CD4-positive, CD25-positive, alpha-beta regulatory T cell (primary cell): ENCODE measurements around the gene SOX5. TPM values are rescaled to one million over a fixed set of nuclear protein-coding genes. Genes with fewer than 3 reads are reported as not detected.
"Not testable (repeated sequence)": the region's sequence is repeated elsewhere in the genome, so short reads cannot be mapped to it uniquely, and the experiment has no call there.

Experiments used
- ATAC-seq, 2 donors: fragments of 150-1000 bp; cut with Tn5 transposase; one replicate each; pipeline ENCODE4 v1.10.0; 2021; ENCODE audit warnings: low read depth in 2 of 2, moderate number of reproducible peaks in 2 of 2, moderate library complexity in 1 of 2
- DNase-seq, 3 donors: peaks; one replicate each; pipeline versions ENCODE4 v3.0.0 to v3.0.0-alpha.2; 2012 to 2022; ENCODE audit warnings: mixed read lengths in 1 of 3
- H3K27ac ChIP-seq: one replicate; pipeline ENCODE4 v1.7.0; 2013; ENCODE audit warnings: mild to moderate bottlenecking, low read length; ENCODE audit not compliant: insufficient read depth, poor library complexity, severe bottlenecking
- H3K27me3 ChIP-seq: one replicate; pipeline ENCODE4 v1.7.0; 2013; ENCODE audit warnings: low read length; ENCODE audit not compliant: control insufficient read depth, insufficient read depth
- H3K36me3 ChIP-seq: one replicate; pipeline ENCODE4 v1.7.0; 2013; ENCODE audit warnings: mild to moderate bottlenecking, low read length, moderate library complexity; ENCODE audit not compliant: control insufficient read depth, insufficient read depth
- H3K4me1 ChIP-seq: 2 replicates; pipeline ENCODE4 v1.7.0; 2013; ENCODE audit warnings: mild to moderate bottlenecking, low read length; ENCODE audit not compliant: insufficient read depth, control insufficient read depth, poor library complexity, severe bottlenecking
- H3K4me3 ChIP-seq: one replicate; pipeline ENCODE4 v1.7.0; 2013; ENCODE audit warnings: low read depth, mild to moderate bottlenecking, low read length, moderate library complexity
- H3K9me3 ChIP-seq, 2 experiments: 1 replicate in 1 of 2; 2 replicates in 1 of 2; pipeline ENCODE4 v1.7.0; 2013; ENCODE audit warnings: low read length in 2 of 2, mild to moderate bottlenecking in 1 of 2, moderate library complexity in 1 of 2; ENCODE audit not compliant: control insufficient read depth in 2 of 2
- H3K27ac Mint-ChIP-seq, 3 donors: one replicate each; pipeline ENCODE4 v1.8.0; 2020 to 2022; ENCODE audit warnings: mild to moderate bottlenecking in 3 of 3, mixed read lengths in 3 of 3, moderate library complexity in 2 of 3
- H3K27me3 Mint-ChIP-seq: one replicate; pipeline ENCODE4 v1.8.0; 2022; ENCODE audit warnings: mild to moderate bottlenecking, mixed read lengths
- H3K36me3 Mint-ChIP-seq: one replicate; pipeline ENCODE4 v1.8.0; 2020; ENCODE audit warnings: mixed read lengths
- H3K4me1 Mint-ChIP-seq, 4 donors: one replicate each; pipeline ENCODE4 v1.8.0; 2020 to 2022; ENCODE audit warnings: mixed read lengths in 4 of 4, mild to moderate bottlenecking in 1 of 4
- H3K4me3 Mint-ChIP-seq, 4 donors: one replicate each; pipeline ENCODE4 v1.8.0; 2020 to 2022; ENCODE audit warnings: mild to moderate bottlenecking in 4 of 4, mixed read lengths in 4 of 4, moderate library complexity in 3 of 4
- H3K9me3 Mint-ChIP-seq, 7 donors: one replicate each; pipeline ENCODE4 v1.8.0; 2020 to 2022; ENCODE audit warnings: mixed read lengths in 7 of 7, mild to moderate bottlenecking in 3 of 7, moderate library complexity in 2 of 7
- polyA plus RNA-seq, 4 donors: library from polyadenylated mRNA; unstranded; fragments of 300-500 nt; fragmentation: Illumina TruSeq; gene quantifications; one replicate each; pipeline ENCODE4 v1.2.3, GENCODE V29; 2021
- total RNA-seq: library from RNA; stranded (reverse); gene quantifications from one replicate; pipeline ENCODE4 v1.2.3, GENCODE V29; 2022

SOX5 gene
- total and polyA plus RNA-seq, 5 donors from 2014 or later, result not detected

GRCh38 chr12:23726646-23727045 lies 222.8 kb downstream of the SOX5 start:
- no peaks in the 10 kb centered on the region for H3K4me1 ChIP-seq
- H3K27me3 ChIP-seq, result no peaks in the 10 kb centered on the region
- H3K9me3 ChIP-seq, result no peaks in the 10 kb centered on the region
- H3K4me1 Mint-ChIP-seq, result no peaks in the 10 kb centered on the region
- H3K4me3 ChIP-seq, result no peak overlapping the region
- no peaks in the 10 kb centered on the region for H3K27me3 Mint-ChIP-seq
- no peaks in the 10 kb centered on the region for H3K36me3 Mint-ChIP-seq
- H3K4me3 Mint-ChIP-seq, result no peak overlapping the region
- ATAC-seq, result no peak
- no peaks in the 10 kb centered on the region for H3K36me3 ChIP-seq
- DNase-seq, result no peak
- H3K9me3 Mint-ChIP-seq, result peaks cover 0 to 10% (median 4%) of the 10 kb centered on the region in 7 donors
- no peak overlapping the region for H3K27ac ChIP-seq
- no peak overlapping the region for H3K27ac Mint-ChIP-seq

GRCh38 chr12:23722655-23723054 lies 226.8 kb downstream of the SOX5 start:
- Mint-ChIP-seq H3K4me3 (no peak overlapping the region), H3K36me3 (no peaks in the 10 kb centered on the region), H3K27ac (no peak overlapping the region), H3K4me1 (no peaks in the 10 kb centered on the region), H3K27me3 (no peaks in the 10 kb centered on the region), H3K9me3 (peaks cover 0 to 10% (median 4%) of the 10 kb centered on the region in 7 donors)
- no peaks in the 10 kb centered on the region for H3K36me3 ChIP-seq
- no peaks in the 10 kb centered on the region for H3K9me3 ChIP-seq
- no peak for ATAC-seq
- H3K27ac ChIP-seq, result no peak overlapping the region
- no peak for DNase-seq
- H3K4me1 ChIP-seq, result no peaks in the 10 kb centered on the region
- H3K4me3 ChIP-seq, result no peak overlapping the region
- no peaks in the 10 kb centered on the region for H3K27me3 ChIP-seq

- Histone ChIP-seq H3K27me3 (no peaks in the 10 kb centered on the region), H3K9me3 (no peaks in the 10 kb centered on the region), H3K36me3 (no peaks in the 10 kb centered on the region), H3K4me1 (no peaks in the 10 kb centered on the region), H3K27ac (no peak overlapping the region), H3K4me3 (no peak overlapping the region)
- DNase-seq (no peak), ATAC-seq (no peak)
- no peaks in the 10 kb centered on the region for H3K27me3 Mint-ChIP-seq
- H3K27ac Mint-ChIP-seq, result no peak overlapping the region
- H3K4me1 Mint-ChIP-seq, result no peaks in the 10 kb centered on the region
- peaks cover 0 to 10% (median 4%) of the 10 kb centered on the region in 7 donors for H3K9me3 Mint-ChIP-seq
- H3K36me3 Mint-ChIP-seq, result no peaks in the 10 kb centered on the region
- H3K4me3 Mint-ChIP-seq, result no peak overlapping the region
These were observed 228.2 kb downstream of the SOX5 start for GRCh38 chr12:23721268-23721667.

GRCh38 chr12:23719493-23719892 lies 230.0 kb downstream of the SOX5 start:
- H3K4me1 Mint-ChIP-seq, result no peaks in the 10 kb centered on the region
- DNase-seq (no peak), ATAC-seq (no peak)
- no peak overlapping the region for H3K4me3 Mint-ChIP-seq
- no peaks in the 10 kb centered on the region for H3K27me3 Mint-ChIP-seq
- H3K27ac Mint-ChIP-seq, result no peak overlapping the region
- peaks cover 0 to 8% (median 2%) of the 10 kb centered on the region in 7 donors for H3K9me3 Mint-ChIP-seq
- Histone ChIP-seq H3K4me3 (no peak overlapping the region), H3K36me3 (no peaks in the 10 kb centered on the region), H3K27ac (no peak overlapping the region), H3K9me3 (no peaks in the 10 kb centered on the region), H3K4me1 (no peaks in the 10 kb centered on the region), H3K27me3 (no peaks in the 10 kb centered on the region)
- H3K36me3 Mint-ChIP-seq, result no peaks in the 10 kb centered on the region

GRCh38 chr12:23710361-23710760 lies 239.1 kb downstream of the SOX5 start:
- H3K9me3 ChIP-seq, H3K9me3 Mint-ChIP-seq, H3K4me1 ChIP-seq, DNase-seq, H3K4me3 Mint-ChIP-seq, H3K27me3 Mint-ChIP-seq, H3K4me3 ChIP-seq, ATAC-seq, H3K36me3 ChIP-seq, H3K27ac ChIP-seq, H3K36me3 Mint-ChIP-seq, H3K27me3 ChIP-seq, H3K4me1 Mint-ChIP-seq: not testable (repeated sequence)
- peak overlapping the region in 1 of 3 donors; percentile 50 for H3K27ac Mint-ChIP-seq

GRCh38 chr12:23708185-23708837 lies 241.2 kb downstream of the SOX5 start:
- ATAC-seq (no peak), DNase-seq (no peak)
- Histone ChIP-seq H3K27ac (no peak overlapping the region), H3K36me3 (no peaks in the 10 kb centered on the region), H3K4me3 (no peak overlapping the region), H3K4me1 (no peaks in the 10 kb centered on the region), H3K9me3 (no peaks in the 10 kb centered on the region), H3K27me3 (no peaks in the 10 kb centered on the region)
- H3K36me3 Mint-ChIP-seq, result no peaks in the 10 kb centered on the region
- H3K4me1 Mint-ChIP-seq, result no peaks in the 10 kb centered on the region
- no peak overlapping the region for H3K4me3 Mint-ChIP-seq
- H3K27ac Mint-ChIP-seq, result no peak overlapping the region
- H3K27me3 Mint-ChIP-seq, result peaks cover 5% of the 10 kb centered on the region
- peaks cover 0 to 10% (median 0%) of the 10 kb centered on the region in 7 donors for H3K9me3 Mint-ChIP-seq

- Histone ChIP-seq H3K4me1 (no peaks in the 10 kb centered on the region), H3K36me3 (no peaks in the 10 kb centered on the region), H3K27me3 (no peaks in the 10 kb centered on the region), H3K9me3 (no peaks in the 10 kb centered on the region), H3K27ac (no peak overlapping the region), H3K4me3 (no peak overlapping the region)
- Mint-ChIP-seq H3K9me3 (peaks cover 0 to 10% (median 0%) of the 10 kb centered on the region in 7 donors), H3K27me3 (peaks cover 5% of the 10 kb centered on the region), H3K4me3 (no peak overlapping the region), H3K4me1 (no peaks in the 10 kb centered on the region), H3K36me3 (no peaks in the 10 kb centered on the region), H3K27ac (no peak overlapping the region)
- ATAC-seq, result no peak
- DNase-seq, result no peak
These were observed 242.2 kb downstream of the SOX5 start for GRCh38 chr12:23707270-23707669.
